GM23338 (cell line): Measurements from ENCODE around the gene DNAJC11. TPM values are rescaled to one million over a fixed set of nuclear protein-coding genes. Genes with fewer than 3 reads are reported as not detected.

Source experiments
- ATAC-seq: fragments of 200-7000 bp; cut with Tn5 transposase; 3 replicates; pipeline ENCODE4 v1.9.1; 2020
- DNase-seq: peaks from one replicate; pipeline ENCODE4 v3.0.0-alpha.2; 2015; ENCODE audit warnings: low spot score
- H2AFZ ChIP-seq: fragments of 200-600 bp; sonication (generic); 2 replicates; pipeline ENCODE4 v1.8.0; 2016; ENCODE audit warnings: antibody characterized with exemption, mild to moderate bottlenecking, moderate library complexity
- H3F3A ChIP-seq: fragments of 200-600 bp; sonication (generic); replicated peaks from 2 replicates; pipeline ENCODE4 v1.8.0; 2017; ENCODE audit warnings: antibody characterized with exemption, mixed run types, low read depth
- H3K27ac ChIP-seq: fragments of 200-600 bp; sonication (generic); 2 replicates; pipeline ENCODE4 v1.6.1; 2016; ENCODE audit warnings: low read depth
- H3K27me3 ChIP-seq: fragments of 200-600 bp; sonication (generic); 2 replicates; pipeline ENCODE4 v1.8.0; 2016; ENCODE audit warnings: mild to moderate bottlenecking, mixed run types, moderate library complexity; ENCODE audit not compliant: insufficient read depth
- H3K36me3 ChIP-seq: fragments of 200-600 bp; sonication (generic); 2 replicates; pipeline ENCODE4 v1.8.0; 2016; ENCODE audit warnings: mild to moderate bottlenecking; ENCODE audit not compliant: insufficient read depth
- H3K4me1 ChIP-seq: fragments of 200-600 bp; sonication (generic); 2 replicates; pipeline ENCODE4 v1.8.0; 2016; ENCODE audit warnings: mild to moderate bottlenecking, moderate library complexity; ENCODE audit not compliant: insufficient read depth
- H3K4me2 ChIP-seq: fragments of 200-600 bp; sonication (generic); 2 replicates; pipeline ENCODE4 v1.7.1; 2017; ENCODE audit warnings: mixed run types
- H3K4me3 ChIP-seq: fragments of 200-600 bp; sonication (generic); 2 replicates; pipeline ENCODE4 v1.6.1; 2016; ENCODE audit warnings: mixed run types
- H3K79me2 ChIP-seq: fragments of 200-600 bp; sonication (generic); replicated peaks from 2 replicates; pipeline ENCODE4 v1.8.0; 2017; ENCODE audit warnings: mild to moderate bottlenecking; ENCODE audit not compliant: insufficient read depth
- H3K9me2 ChIP-seq: fragments of 200-600 bp; sonication (generic); 2 replicates; pipeline ENCODE4 v1.8.0; 2017; ENCODE audit not compliant: insufficient read depth
- H4K20me1 ChIP-seq: fragments of 200-600 bp; sonication (generic); replicated peaks from 2 replicates; pipeline ENCODE4 v1.8.0; 2017; ENCODE audit warnings: mild to moderate bottlenecking; ENCODE audit not compliant: insufficient read depth
- H3K27ac Mint-ChIP-seq: 2 replicates; pipeline ENCODE4 v1.8.0; 2020; ENCODE audit warnings: inconsistent platforms, mild to moderate bottlenecking, moderate library complexity, mixed read lengths
- H3K27me3 Mint-ChIP-seq: 3 replicates; pipeline ENCODE4 v1.8.0; 2022; ENCODE audit warnings: low read depth, mild to moderate bottlenecking, moderate library complexity, mixed read lengths, inconsistent platforms; ENCODE audit not compliant: insufficient read depth, poor library complexity
- H3K36me3 Mint-ChIP-seq: 3 replicates; pipeline ENCODE4 v1.8.0; 2021; ENCODE audit warnings: low read depth, mild to moderate bottlenecking, inconsistent platforms, moderate library complexity, mixed read lengths
- H3K4me1 Mint-ChIP-seq: 3 replicates; pipeline ENCODE4 v1.8.0; 2020; ENCODE audit warnings: mild to moderate bottlenecking, inconsistent platforms, mixed read lengths
- H3K4me3 Mint-ChIP-seq: 3 replicates; pipeline ENCODE4 v1.8.0; 2021; ENCODE audit warnings: moderate library complexity, mild to moderate bottlenecking, inconsistent platforms, mixed read lengths
- H3K9me3 Mint-ChIP-seq: 3 replicates; pipeline ENCODE4 v1.8.0; 2020; ENCODE audit warnings: moderate library complexity, mild to moderate bottlenecking, inconsistent platforms, mixed read lengths
- CREB1 ChIP-seq: fragments of 250-450 bp; sonication (Bioruptor Pico); IDR thresholded peaks from 2 replicates; pipeline ENCODE4 v1.5.0; 2020; ENCODE audit warnings: low read depth, mild to moderate bottlenecking, moderate library complexity
- EZH2 ChIP-seq: fragments of 200-600 bp; sonication (generic); IDR thresholded peaks from one replicate; pipeline ENCODE4 v1.8.0; 2017; ENCODE audit warnings: antibody characterized with exemption, mild to moderate bottlenecking, low read depth; ENCODE audit not compliant: unreplicated experiment
- EZH2phosphoT487 ChIP-seq: fragments of 200-600 bp; sonication (generic); IDR thresholded peaks from one replicate; pipeline ENCODE4 v1.8.1; 2018; ENCODE audit warnings: antibody characterized with exemption; ENCODE audit not compliant: unreplicated experiment
- JUNB ChIP-seq: IDR thresholded peaks from one replicate; pipeline ENCODE4 v1.6.1; 2016; ENCODE audit warnings: antibody characterized with exemption; ENCODE audit not compliant: unreplicated experiment
- NANOG ChIP-seq: IDR thresholded peaks from 2 replicates; pipeline ENCODE4 v1.6.1; 2016; ENCODE audit warnings: antibody characterized with exemption, borderline replicate concordance
- POLR2AphosphoS5 ChIP-seq: IDR thresholded peaks from 2 replicates; pipeline ENCODE4 v1.6.1; 2016; ENCODE audit warnings: antibody characterized with exemption, low read depth
- STAT1 ChIP-seq: IDR thresholded peaks from one replicate; pipeline ENCODE4 v1.6.1; 2016; ENCODE audit warnings: antibody characterized with exemption; ENCODE audit not compliant: unreplicated experiment
- ZNF114 ChIP-seq: fragments of 250-450 bp; sonication (Bioruptor Pico); IDR thresholded peaks from 2 replicates; pipeline ENCODE4 v1.5.0; 2020; ENCODE audit warnings: mild to moderate bottlenecking, moderate library complexity
- ZNF331 ChIP-seq: fragments of 250-450 bp; sonication (Bioruptor Pico); IDR thresholded peaks from 2 replicates; pipeline ENCODE4 v1.5.0; 2020; ENCODE audit warnings: low read depth, mild to moderate bottlenecking, moderate library complexity
- polyA plus RNA-seq: library from polyadenylated mRNA; unstranded; fragments of >200 nt; fragmentation: Nextera tagmentation; extraction: Ambion mirVana; gene quantifications from 2 replicates; pipeline ENCODE4 v1.2.1, GENCODE V29; 2016
- total RNA-seq: library from RNA; depleted of rRNA; stranded (reverse); fragments of >200 nt; shearing (Covaris generic); gene quantifications from 2 replicates; pipeline ENCODE4 v1.2.3, GENCODE V29; 2014
- TF ChIP-seq, protein P1 (sequence below): fragments of 250-450 bp; sonication (Bioruptor Pico); IDR thresholded peaks from 2 replicates; pipeline ENCODE4 v1.5.0; 2020; ENCODE audit warnings: mild to moderate bottlenecking, moderate library complexity
- TF ChIP-seq, protein P2 (sequence below): IDR thresholded peaks from one replicate; pipeline ENCODE4 v1.6.1; 2018; ENCODE audit warnings: antibody characterized with exemption; ENCODE audit not compliant: unreplicated experiment
- TF ChIP-seq, protein P3 (sequence below), 2 experiments: fragments of 200-600 bp in 1 of 2; sonication (generic) in 1 of 2; conservative IDR thresholded peaks; 2 replicates each; pipeline versions ENCODE4 v1.5.1 to v1.6.1; 2016 to 2017; ENCODE audit warnings: antibody characterized with exemption in 2 of 2, low read depth in 2 of 2, mild to moderate bottlenecking in 2 of 2, moderate library complexity in 1 of 2
- TF ChIP-seq, protein P4 (sequence below): IDR thresholded peaks from 2 replicates; pipeline ENCODE4 v1.6.1; 2016; ENCODE audit warnings: antibody characterized with exemption

DNAJC11 gene
- total and polyA plus RNA-seq, 2 experiments from 2014 or later: 48.4 to 67.2 TPM

DNA sequence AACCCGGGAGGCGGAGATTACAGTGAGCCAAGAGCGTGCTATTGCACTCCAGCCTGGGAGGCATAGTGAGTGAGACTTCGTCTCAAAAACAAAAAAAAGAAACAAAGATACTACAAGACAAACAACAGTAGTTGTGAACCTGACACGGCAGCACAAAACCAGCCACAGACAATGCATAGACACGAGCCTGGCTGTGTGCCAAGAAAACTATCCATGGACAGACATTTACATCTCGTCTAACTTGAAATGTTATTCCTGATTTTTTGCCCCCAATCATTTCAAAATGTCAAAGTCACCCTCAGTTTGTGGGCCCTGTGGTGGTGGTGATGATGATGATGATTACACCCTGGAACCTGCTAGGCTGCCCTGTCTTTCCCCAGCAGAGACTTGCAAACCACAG lies 105.3 kb downstream of the DNAJC11 start:
- peaks cover 70% of the 10 kb centered on the region for H3K36me3 Mint-ChIP-seq
- no peak overlapping the region for H3K27ac Mint-ChIP-seq
- no peak overlapping the region for H3K27ac ChIP-seq
- H3K36me3 ChIP-seq: peaks cover 9% of the 10 kb centered on the region
- DNase-seq: no peak
- peaks cover 1% of the 10 kb centered on the region; the same call in 1 of the 2 replicates for H3K27me3 ChIP-seq
- H3K9me2 ChIP-seq: no peaks in the 10 kb centered on the region
- peaks cover 60% of the 10 kb centered on the region for H4K20me1 ChIP-seq
- peaks cover 9% of the 10 kb centered on the region for H3K4me1 ChIP-seq
- no peaks in the 10 kb centered on the region; the same call in 1 of the 2 replicates for H3F3A ChIP-seq
- no peaks in the 10 kb centered on the region for H3K9me3 Mint-ChIP-seq
- no peak overlapping the region for H3K4me3 Mint-ChIP-seq
- H3K27me3 Mint-ChIP-seq: peaks cover 12% of the 10 kb centered on the region
- TF ChIP-seq, protein P1, sequence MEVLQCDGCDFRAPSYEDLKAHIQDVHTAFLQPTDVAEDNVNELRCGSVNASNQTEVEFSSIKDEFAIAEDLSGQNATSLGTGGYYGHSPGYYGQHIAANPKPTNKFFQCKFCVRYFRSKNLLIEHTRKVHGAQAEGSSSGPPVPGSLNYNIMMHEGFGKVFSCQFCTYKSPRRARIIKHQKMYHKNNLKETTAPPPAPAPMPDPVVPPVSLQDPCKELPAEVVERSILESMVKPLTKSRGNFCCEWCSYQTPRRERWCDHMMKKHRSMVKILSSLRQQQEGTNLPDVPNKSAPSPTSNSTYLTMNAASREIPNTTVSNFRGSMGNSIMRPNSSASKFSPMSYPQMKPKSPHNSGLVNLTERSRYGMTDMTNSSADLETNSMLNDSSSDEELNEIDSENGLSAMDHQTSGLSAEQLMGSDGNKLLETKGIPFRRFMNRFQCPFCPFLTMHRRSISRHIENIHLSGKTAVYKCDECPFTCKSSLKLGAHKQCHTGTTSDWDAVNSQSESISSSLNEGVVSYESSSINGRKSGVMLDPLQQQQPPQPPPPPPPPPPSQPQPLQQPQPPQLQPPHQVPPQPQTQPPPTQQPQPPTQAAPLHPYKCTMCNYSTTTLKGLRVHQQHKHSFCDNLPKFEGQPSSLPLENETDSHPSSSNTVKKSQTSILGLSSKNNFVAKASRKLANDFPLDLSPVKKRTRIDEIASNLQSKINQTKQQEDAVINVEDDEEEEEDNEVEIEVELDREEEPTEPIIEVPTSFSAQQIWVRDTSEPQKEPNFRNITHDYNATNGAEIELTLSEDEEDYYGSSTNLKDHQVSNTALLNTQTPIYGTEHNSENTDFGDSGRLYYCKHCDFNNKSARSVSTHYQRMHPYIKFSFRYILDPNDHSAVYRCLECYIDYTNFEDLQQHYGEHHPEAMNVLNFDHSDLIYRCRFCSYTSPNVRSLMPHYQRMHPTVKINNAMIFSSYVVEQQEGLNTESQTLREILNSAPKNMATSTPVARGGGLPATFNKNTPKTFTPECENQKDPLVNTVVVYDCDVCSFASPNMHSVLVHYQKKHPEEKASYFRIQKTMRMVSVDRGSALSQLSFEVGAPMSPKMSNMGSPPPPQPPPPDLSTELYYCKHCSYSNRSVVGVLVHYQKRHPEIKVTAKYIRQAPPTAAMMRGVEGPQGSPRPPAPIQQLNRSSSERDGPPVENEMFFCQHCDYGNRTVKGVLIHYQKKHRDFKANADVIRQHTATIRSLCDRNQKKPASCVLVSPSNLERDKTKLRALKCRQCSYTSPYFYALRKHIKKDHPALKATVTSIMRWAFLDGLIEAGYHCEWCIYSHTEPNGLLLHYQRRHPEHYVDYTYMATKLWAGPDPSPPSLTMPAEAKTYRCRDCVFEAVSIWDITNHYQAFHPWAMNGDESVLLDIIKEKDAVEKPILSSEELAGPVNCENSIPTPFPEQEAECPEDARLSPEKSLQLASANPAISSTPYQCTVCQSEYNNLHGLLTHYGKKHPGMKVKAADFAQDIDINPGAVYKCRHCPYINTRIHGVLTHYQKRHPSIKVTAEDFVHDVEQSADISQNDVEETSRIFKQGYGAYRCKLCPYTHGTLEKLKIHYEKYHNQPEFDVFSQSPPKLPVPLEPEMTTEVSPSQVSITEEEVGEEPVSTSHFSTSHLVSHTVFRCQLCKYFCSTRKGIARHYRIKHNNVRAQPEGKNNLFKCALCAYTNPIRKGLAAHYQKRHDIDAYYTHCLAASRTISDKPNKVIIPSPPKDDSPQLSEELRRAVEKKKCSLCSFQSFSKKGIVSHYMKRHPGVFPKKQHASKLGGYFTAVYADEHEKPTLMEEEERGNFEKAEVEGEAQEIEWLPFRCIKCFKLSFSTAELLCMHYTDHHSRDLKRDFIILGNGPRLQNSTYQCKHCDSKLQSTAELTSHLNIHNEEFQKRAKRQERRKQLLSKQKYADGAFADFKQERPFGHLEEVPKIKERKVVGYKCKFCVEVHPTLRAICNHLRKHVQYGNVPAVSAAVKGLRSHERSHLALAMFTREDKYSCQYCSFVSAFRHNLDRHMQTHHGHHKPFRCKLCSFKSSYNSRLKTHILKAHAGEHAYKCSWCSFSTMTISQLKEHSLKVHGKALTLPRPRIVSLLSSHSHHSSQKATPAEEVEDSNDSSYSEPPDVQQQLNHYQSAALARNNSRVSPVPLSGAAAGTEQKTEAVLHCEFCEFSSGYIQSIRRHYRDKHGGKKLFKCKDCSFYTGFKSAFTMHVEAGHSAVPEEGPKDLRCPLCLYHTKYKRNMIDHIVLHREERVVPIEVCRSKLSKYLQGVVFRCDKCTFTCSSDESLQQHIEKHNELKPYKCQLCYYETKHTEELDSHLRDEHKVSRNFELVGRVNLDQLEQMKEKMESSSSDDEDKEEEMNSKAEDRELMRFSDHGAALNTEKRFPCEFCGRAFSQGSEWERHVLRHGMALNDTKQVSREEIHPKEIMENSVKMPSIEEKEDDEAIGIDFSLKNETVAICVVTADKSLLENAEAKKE (CRISPR knock-in tag): no peak
- TF ChIP-seq CREB1 (CRISPR knock-in tag) (no peak), POLR2AphosphoS5 (no peak), EZH2 (no peak), EZH2phosphoT487 (no peak), NANOG (no peak), ZNF114 (no peak), ZNF331 (CRISPR knock-in tag) (no peak), STAT1 (no peak), JUNB (no peak)
- TF ChIP-seq, protein P2, sequence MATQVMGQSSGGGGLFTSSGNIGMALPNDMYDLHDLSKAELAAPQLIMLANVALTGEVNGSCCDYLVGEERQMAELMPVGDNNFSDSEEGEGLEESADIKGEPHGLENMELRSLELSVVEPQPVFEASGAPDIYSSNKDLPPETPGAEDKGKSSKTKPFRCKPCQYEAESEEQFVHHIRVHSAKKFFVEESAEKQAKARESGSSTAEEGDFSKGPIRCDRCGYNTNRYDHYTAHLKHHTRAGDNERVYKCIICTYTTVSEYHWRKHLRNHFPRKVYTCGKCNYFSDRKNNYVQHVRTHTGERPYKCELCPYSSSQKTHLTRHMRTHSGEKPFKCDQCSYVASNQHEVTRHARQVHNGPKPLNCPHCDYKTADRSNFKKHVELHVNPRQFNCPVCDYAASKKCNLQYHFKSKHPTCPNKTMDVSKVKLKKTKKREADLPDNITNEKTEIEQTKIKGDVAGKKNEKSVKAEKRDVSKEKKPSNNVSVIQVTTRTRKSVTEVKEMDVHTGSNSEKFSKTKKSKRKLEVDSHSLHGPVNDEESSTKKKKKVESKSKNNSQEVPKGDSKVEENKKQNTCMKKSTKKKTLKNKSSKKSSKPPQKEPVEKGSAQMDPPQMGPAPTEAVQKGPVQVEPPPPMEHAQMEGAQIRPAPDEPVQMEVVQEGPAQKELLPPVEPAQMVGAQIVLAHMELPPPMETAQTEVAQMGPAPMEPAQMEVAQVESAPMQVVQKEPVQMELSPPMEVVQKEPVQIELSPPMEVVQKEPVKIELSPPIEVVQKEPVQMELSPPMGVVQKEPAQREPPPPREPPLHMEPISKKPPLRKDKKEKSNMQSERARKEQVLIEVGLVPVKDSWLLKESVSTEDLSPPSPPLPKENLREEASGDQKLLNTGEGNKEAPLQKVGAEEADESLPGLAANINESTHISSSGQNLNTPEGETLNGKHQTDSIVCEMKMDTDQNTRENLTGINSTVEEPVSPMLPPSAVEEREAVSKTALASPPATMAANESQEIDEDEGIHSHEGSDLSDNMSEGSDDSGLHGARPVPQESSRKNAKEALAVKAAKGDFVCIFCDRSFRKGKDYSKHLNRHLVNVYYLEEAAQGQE: no peak
- TF ChIP-seq, protein P3, sequence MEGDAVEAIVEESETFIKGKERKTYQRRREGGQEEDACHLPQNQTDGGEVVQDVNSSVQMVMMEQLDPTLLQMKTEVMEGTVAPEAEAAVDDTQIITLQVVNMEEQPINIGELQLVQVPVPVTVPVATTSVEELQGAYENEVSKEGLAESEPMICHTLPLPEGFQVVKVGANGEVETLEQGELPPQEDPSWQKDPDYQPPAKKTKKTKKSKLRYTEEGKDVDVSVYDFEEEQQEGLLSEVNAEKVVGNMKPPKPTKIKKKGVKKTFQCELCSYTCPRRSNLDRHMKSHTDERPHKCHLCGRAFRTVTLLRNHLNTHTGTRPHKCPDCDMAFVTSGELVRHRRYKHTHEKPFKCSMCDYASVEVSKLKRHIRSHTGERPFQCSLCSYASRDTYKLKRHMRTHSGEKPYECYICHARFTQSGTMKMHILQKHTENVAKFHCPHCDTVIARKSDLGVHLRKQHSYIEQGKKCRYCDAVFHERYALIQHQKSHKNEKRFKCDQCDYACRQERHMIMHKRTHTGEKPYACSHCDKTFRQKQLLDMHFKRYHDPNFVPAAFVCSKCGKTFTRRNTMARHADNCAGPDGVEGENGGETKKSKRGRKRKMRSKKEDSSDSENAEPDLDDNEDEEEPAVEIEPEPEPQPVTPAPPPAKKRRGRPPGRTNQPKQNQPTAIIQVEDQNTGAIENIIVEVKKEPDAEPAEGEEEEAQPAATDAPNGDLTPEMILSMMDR (conservative IDR thresholded peaks at IDR 0.05; ENCODE audit: low read depth in 2 of 2): no peak
- TF ChIP-seq, protein P4, sequence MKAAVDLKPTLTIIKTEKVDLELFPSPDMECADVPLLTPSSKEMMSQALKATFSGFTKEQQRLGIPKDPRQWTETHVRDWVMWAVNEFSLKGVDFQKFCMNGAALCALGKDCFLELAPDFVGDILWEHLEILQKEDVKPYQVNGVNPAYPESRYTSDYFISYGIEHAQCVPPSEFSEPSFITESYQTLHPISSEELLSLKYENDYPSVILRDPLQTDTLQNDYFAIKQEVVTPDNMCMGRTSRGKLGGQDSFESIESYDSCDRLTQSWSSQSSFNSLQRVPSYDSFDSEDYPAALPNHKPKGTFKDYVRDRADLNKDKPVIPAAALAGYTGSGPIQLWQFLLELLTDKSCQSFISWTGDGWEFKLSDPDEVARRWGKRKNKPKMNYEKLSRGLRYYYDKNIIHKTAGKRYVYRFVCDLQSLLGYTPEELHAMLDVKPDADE: no peak
- no peak overlapping the region for H3K4me3 ChIP-seq
- H3K79me2 ChIP-seq: peaks cover 51% of the 10 kb centered on the region
- H2AFZ ChIP-seq: no peak overlapping the region
- H3K4me2 ChIP-seq: no peak overlapping the region
- ATAC-seq: no peak
- H3K4me1 Mint-ChIP-seq: peaks cover 11% of the 10 kb centered on the region; the same call in 2 of the 3 replicates
